ENCODE results near the gene BBS1. TPM values are rescaled to one million over a fixed set of nuclear protein-coding genes. Genes with fewer than 3 reads are reported as not detected.

BBS1 gene
- total RNA-seq, 1 donor from 2014 or later, result 41.4 TPM

DNA sequence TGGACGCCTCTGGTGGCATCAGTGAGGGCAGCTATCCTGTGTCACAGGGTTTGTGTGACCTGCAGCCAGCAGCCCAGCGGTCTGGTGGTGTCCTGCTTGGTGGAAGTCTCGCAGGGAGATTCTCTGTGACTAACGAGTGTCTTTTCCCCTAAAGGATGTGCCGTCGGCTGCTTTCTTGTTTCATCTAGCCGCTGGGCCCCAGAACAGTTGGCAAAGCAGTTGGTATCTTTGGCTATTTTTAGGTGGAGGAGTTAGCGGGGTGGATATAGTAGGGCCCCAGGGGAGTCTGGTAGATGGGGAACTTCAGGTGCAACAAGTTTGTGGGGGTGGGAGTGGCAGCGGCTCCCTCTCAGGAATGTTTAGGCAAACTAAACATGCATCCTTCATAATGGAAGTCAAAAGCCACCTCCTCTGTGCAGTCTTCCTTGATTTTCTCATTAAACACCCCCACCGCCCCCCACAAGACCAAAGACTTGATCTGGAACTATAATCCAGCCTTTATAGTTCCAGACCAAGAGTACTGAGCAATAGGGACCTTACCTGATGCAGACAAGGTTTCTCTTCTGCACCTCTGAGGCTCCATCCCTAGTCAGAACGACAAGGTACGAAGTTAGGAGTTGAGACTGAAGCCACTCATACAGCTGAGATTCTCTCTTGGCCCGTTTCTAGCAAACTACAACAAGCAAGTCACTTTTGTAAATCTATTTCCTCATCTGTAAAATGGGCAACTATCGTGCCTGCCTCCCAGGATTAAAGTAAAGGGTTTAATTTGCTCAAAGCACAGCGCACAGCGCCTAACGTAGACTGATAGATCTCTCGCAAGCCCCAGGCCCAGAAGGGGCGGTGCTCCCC is 44.8 kb upstream of the BBS1 start:
- no peaks in the 10 kb centered on the region for H3K27me3 ChIP-seq (ENCODE audit: low read depth)
- ATAC-seq, result no peak
- DNase-seq, result no peak
- H3K4me3 ChIP-seq, result peak overlapping the region; percentile 70
- H3K4me1 ChIP-seq, result peaks cover 25% of the 10 kb centered on the region
- intact Hi-C loops (cut with DNase I), result no loop called here
- H3K36me3 ChIP-seq, result peaks cover 3% of the 10 kb centered on the region
- peak overlapping the region; percentile 44 for H3K27ac ChIP-seq
- no peaks in the 10 kb centered on the region for H3K9me3 ChIP-seq
- TF ChIP-seq, protein P1, sequence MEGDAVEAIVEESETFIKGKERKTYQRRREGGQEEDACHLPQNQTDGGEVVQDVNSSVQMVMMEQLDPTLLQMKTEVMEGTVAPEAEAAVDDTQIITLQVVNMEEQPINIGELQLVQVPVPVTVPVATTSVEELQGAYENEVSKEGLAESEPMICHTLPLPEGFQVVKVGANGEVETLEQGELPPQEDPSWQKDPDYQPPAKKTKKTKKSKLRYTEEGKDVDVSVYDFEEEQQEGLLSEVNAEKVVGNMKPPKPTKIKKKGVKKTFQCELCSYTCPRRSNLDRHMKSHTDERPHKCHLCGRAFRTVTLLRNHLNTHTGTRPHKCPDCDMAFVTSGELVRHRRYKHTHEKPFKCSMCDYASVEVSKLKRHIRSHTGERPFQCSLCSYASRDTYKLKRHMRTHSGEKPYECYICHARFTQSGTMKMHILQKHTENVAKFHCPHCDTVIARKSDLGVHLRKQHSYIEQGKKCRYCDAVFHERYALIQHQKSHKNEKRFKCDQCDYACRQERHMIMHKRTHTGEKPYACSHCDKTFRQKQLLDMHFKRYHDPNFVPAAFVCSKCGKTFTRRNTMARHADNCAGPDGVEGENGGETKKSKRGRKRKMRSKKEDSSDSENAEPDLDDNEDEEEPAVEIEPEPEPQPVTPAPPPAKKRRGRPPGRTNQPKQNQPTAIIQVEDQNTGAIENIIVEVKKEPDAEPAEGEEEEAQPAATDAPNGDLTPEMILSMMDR (IDR thresholded peaks at IDR 0.05), result no peak

DNA sequence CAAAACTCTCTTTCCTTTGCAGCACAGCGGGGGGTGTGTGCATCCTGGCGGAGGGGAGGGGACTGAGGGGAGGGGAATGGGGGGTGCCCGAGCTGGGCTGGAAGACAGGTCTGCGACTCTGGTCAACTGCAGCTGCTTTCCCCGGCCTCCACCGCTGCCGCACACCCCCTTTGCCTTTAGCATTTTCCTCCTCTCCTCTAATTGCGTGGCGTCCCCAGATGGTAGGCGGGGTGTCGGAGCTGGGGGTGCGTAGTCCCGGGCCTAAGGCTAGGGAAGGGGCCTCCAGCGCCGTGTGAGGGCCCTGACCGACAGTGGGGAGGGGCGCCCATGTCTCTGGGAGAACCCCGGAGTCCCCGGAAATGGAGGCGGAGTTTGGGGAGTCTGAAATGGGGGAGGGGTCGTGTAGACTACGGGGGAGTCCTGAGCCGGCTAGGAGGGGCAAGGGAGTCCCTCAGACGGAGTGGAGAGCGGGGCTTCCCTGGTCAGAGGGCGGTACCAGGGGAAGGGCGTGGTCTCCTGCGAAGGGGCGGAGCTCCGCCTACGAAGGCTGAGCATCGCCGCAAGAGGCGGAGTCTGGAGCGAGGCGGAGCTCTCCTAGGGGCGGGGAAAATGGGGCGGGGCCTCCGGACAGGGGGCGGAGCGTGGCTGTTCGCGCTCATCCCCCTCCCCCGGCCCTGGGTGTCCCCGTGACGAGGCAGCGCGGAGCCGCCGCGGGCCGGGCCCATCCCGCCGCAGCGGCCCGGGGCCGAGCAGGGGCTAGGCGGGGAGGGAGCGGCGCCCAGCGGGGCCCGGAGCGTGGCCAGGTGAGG is 44.0 kb upstream of the BBS1 start, which contains the start of gene PELI3:
PELI3 (plus strand) TSS at position 681 of the 809 bp plus-strand sequence. CDS start 1,224 bp downstream, outside the sequence.
- peak; percentile 98 for ATAC-seq
- Histone ChIP-seq H3K27ac (peak within 1 kb of the TSS; percentile 58), H3K9me3 (no peaks in the 10 kb centered on the region), H3K36me3 (peaks cover 8% of the 10 kb centered on the region), H3K4me3 (peak within 1 kb of the TSS; percentile 70), H3K27me3 (ENCODE audit: low read depth) (no peaks in the 10 kb centered on the region), H3K4me1 (peaks cover 25% of the 10 kb centered on the region)
- intact Hi-C loops (cut with DNase I), result no loop called here
- peak; percentile 93 for DNase-seq
- TF ChIP-seq, protein P1 (IDR thresholded peaks at IDR 0.05), result no peak

DNA sequence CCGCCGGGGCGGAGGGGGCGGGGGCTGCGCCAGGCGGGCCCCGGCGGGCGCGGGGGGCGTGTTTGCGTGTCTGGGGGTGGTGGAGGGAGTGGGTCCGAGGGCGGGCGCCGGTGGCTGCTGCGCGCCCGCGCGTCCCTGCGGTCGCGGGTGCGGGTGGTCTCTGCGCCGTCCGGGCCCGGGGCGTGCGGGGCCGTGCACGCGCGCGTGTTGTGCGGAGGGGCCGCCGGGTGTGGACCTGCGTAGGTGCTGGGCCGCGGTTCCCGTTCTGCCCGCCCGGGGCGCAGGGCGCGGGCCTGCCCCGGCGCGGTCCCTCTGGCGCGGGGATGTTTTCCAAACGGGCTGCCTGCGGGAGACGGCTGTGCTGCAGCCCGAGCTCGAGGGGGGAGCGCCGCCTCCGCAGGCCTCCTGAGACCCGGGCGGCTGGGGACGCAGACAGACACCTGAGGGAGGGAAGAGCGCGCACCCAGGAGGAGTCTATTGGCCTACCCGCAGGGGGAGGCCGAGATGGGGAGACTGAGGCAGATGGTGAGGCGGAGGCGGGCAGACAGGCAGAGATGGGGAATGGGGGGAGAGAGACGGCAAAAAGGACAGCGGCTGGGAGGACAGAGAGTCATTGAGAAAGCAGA is 43.3 kb upstream of the BBS1 start:
- peak; percentile 34 to 63 for ATAC-seq
- TF ChIP-seq, protein P1 (IDR thresholded peaks at IDR 0.05), result peak; percentile 40
- peak; percentile 71 for DNase-seq
- Histone ChIP-seq H3K9me3 (no peaks in the 10 kb centered on the region), H3K27me3 (ENCODE audit: low read depth) (no peaks in the 10 kb centered on the region), H3K36me3 (peaks cover 13% of the 10 kb centered on the region), H3K27ac (peak overlapping the region; percentile 58), H3K4me3 (peak overlapping the region; percentile 70), H3K4me1 (peaks cover 25% of the 10 kb centered on the region)
- intact Hi-C loops (cut with DNase I), result no loop called here

DNA sequence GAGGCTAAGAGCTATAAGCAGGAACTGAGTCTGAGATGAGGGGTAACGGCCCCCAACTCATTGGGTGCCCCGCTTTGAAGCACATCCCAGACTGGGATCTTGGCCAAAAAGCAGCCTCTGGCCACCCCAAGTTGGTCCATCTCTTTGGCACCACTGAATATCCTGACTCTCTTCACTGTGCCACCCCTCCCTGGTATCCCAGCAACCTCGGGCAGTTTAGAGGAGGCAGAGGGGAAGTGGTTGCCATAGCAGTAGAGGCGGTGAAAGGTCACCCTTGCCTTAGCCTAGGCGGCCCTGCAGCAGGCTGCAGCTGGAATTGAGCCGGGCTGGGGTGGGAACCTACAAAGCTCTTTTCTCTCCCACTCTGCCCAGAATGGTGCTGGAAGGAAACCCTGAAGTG is 42.7 kb upstream of the BBS1 start:
- DNase-seq, result peak; percentile 78
- TF ChIP-seq, protein P1 (IDR thresholded peaks at IDR 0.05), result no peak
- Histone ChIP-seq H3K27me3 (ENCODE audit: low read depth) (no peaks in the 10 kb centered on the region), H3K27ac (peak overlapping the region; percentile 58), H3K9me3 (no peaks in the 10 kb centered on the region), H3K4me3 (peak overlapping the region; percentile 70), H3K36me3 (peaks cover 19% of the 10 kb centered on the region), H3K4me1 (peaks cover 25% of the 10 kb centered on the region)
- peak; percentile 37 to 61 for ATAC-seq
- intact Hi-C loops (cut with DNase I), result no loop called here

DNA sequence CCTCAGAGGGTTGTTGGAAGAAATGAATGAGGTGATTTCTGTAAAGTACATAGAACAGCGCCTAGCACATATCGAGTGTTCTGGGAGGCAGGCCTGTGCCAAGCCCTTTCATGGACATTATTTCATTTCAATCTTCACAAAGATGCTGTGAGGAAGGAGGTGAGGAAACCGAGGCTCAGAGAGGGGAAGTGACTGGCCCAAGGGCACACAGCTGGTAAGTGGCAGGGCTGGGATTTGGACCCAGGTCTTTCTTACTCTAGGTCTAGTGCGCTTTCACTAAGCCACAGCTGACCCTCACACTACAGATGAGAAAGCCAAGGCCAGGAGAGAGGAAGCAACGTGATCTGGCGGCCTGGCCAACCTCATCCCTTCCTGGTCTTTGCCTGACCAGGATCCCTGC is 41.7 kb upstream of the BBS1 start:
- ATAC-seq (no peak), DNase-seq (no peak)
- Histone ChIP-seq H3K4me3 (no peak overlapping the region), H3K27ac (no peak overlapping the region), H3K4me1 (peaks cover 25% of the 10 kb centered on the region), H3K9me3 (no peaks in the 10 kb centered on the region), H3K27me3 (ENCODE audit: low read depth) (no peaks in the 10 kb centered on the region), H3K36me3 (peaks cover 28% of the 10 kb centered on the region)
- TF ChIP-seq, protein P1 (IDR thresholded peaks at IDR 0.05), result no peak
- intact Hi-C loops (cut with DNase I), result no loop called here
